ENCODE data around the gene PAX9. TPM values are rescaled to one million over a fixed set of nuclear protein-coding genes. Genes with fewer than 3 reads are reported as not detected.

Gene PAX9
- total and polyA plus RNA-seq, 5 experiments from 2014 or later: not detected

- Mint-ChIP-seq H3K27me3 (peaks cover 37 to 85% (median 54%) of the 10 kb centered on the region in 5 donors), H3K36me3 (peaks cover 0 to 6% (median 5%) of the 10 kb centered on the region in 3 donors), H3K9me3 (peaks cover 0 to 6% (median 0%) of the 10 kb centered on the region in 9 donors), H3K4me3 (peak overlapping the region in 1 of 10 donors; percentile 27), H3K4me1 (peaks cover 4 to 9% (median 6%) of the 10 kb centered on the region in 4 donors), H3K27ac (peak overlapping the region in 1 of 10 donors; percentile 48)
- no peak for ATAC-seq
- no peak for DNase-seq
- POLR2A ChIA-PET: no interaction called here
Observed at GRCh38 chr14:36647824-36648753, 13.6 kb upstream of the PAX9 start.

GRCh38 chr14:36649872-36650650 is 11.6 kb upstream of the PAX9 start:
- H3K9me3 Mint-ChIP-seq: peaks cover 0 to 10% (median 0%) of the 10 kb centered on the region in 9 donors
- POLR2A ChIA-PET: no interaction called here
- DNase-seq: no peak
- peaks cover 40 to 91% (median 70%) of the 10 kb centered on the region in 5 donors for H3K27me3 Mint-ChIP-seq
- H3K36me3 Mint-ChIP-seq: peaks cover 0 to 8% (median 5%) of the 10 kb centered on the region in 3 donors
- no peak overlapping the region for H3K4me3 Mint-ChIP-seq
- no peak overlapping the region for H3K27ac Mint-ChIP-seq
- no peak for ATAC-seq
- peaks cover 5 to 17% (median 6%) of the 10 kb centered on the region in 4 donors for H3K4me1 Mint-ChIP-seq

GRCh38 chr14:36652542-36653201 is 9.0 kb upstream of the PAX9 start:
- Mint-ChIP-seq H3K4me3 (no peak overlapping the region), H3K9me3 (peaks cover 0 to 19% (median 0%) of the 10 kb centered on the region in 9 donors), H3K27me3 (peaks cover 50 to 98% (median 75%) of the 10 kb centered on the region in 5 donors), H3K27ac (peak overlapping the region in 1 of 10 donors; percentile 49), H3K4me1 (peaks cover 7 to 35% (median 25%) of the 10 kb centered on the region in 4 donors), H3K36me3 (peaks cover 3 to 6% (median 5%) of the 10 kb centered on the region in 3 donors)
- no peak for ATAC-seq
- POLR2A ChIA-PET: no interaction called here
- DNase-seq: no peak

GRCh38 chr14:36653413-36653812 is 8.2 kb upstream of the PAX9 start:
- POLR2A ChIA-PET: no interaction called here
- H3K9me3 Mint-ChIP-seq: peaks cover 0 to 17% (median 0%) of the 10 kb centered on the region in 9 donors
- no peak for DNase-seq
- H3K4me1 Mint-ChIP-seq: peaks cover 4 to 30% (median 23%) of the 10 kb centered on the region in 4 donors
- ATAC-seq: no peak
- no peak overlapping the region for H3K4me3 Mint-ChIP-seq
- no peak overlapping the region for H3K27ac Mint-ChIP-seq
- peaks cover 47 to 98% (median 76%) of the 10 kb centered on the region in 5 donors for H3K27me3 Mint-ChIP-seq
- peaks cover 1 to 3% (median 3%) of the 10 kb centered on the region in 3 donors for H3K36me3 Mint-ChIP-seq

- peaks cover 0 to 16% (median under 1%) of the 10 kb centered on the region in 9 donors for H3K9me3 Mint-ChIP-seq
- H3K4me3 Mint-ChIP-seq: peak overlapping the region in 2 of 10 donors; percentile 13 to 52
- DNase-seq (no peak), ATAC-seq (no peak)
- H3K36me3 Mint-ChIP-seq: peaks cover 2 to 3% (median 3%) of the 10 kb centered on the region in 3 donors
- peaks cover 8 to 34% (median 26%) of the 10 kb centered on the region in 4 donors for H3K4me1 Mint-ChIP-seq
- peaks cover 50 to 98% (median 76%) of the 10 kb centered on the region in 5 donors for H3K27me3 Mint-ChIP-seq
- POLR2A ChIA-PET: no interaction called here
- no peak overlapping the region for H3K27ac Mint-ChIP-seq
Observed at GRCh38 chr14:36653962-36654793, 7.5 kb upstream of the PAX9 start.

GRCh38 chr14:36654794-36655381 is 6.8 kb upstream of the PAX9 start:
- H3K4me3 Mint-ChIP-seq: peak overlapping the region in 4 of 10 donors; percentile 13 to 52 (median 35)
- H3K36me3 Mint-ChIP-seq: peaks cover 2 to 4% (median 3%) of the 10 kb centered on the region in 3 donors
- H3K27ac Mint-ChIP-seq: no peak overlapping the region
- DNase-seq (no peak), ATAC-seq (no peak)
- H3K27me3 Mint-ChIP-seq: peaks cover 51 to 100% (median 80%) of the 10 kb centered on the region in 5 donors
- POLR2A ChIA-PET: no interaction called here
- H3K9me3 Mint-ChIP-seq: peaks cover 0 to 17% (median 2%) of the 10 kb centered on the region in 9 donors
- peaks cover 9 to 34% (median 30%) of the 10 kb centered on the region in 4 donors for H3K4me1 Mint-ChIP-seq

DNA sequence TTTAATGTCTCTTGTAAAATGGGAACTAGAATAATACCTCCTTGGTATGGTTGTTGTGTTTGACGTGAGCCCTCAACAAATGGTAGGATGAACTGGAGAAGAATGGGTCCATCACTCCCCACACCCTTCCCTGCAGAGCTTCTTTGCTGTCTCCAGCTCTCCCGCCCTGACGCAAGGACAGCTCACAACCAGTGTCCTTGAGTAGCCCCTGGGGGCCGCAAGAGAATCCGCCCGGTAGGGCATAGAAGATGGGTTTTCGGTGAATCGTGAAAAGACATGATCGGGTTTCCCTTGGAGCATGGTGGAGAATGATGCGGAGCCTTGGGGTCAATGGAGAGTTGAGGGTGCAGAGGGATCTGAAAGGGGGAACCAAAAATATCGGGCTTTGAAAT is 6.1 kb upstream of the PAX9 start:
- no peak for ATAC-seq
- Mint-ChIP-seq H3K36me3 (peaks cover 2 to 4% (median 3%) of the 10 kb centered on the region in 3 donors), H3K4me3 (peak overlapping the region in 8 of 10 donors; percentile 11 to 75 (median 58)), H3K27ac (no peak overlapping the region), H3K27me3 (peaks cover 51 to 100% (median 81%) of the 10 kb centered on the region in 5 donors), H3K4me1 (peaks cover 9 to 36% (median 32%) of the 10 kb centered on the region in 4 donors), H3K9me3 (peaks cover 0 to 20% (median 2%) of the 10 kb centered on the region in 9 donors)
- POLR2A ChIA-PET: no interaction called here
- no peak for DNase-seq

GRCh38 chr14:36655963-36656686 is 5.5 kb upstream of the PAX9 start:
- peak in 1 of 10 donors; percentile 53 for DNase-seq
- Mint-ChIP-seq H3K27me3 (peaks cover 52 to 100% (median 80%) of the 10 kb centered on the region in 5 donors), H3K4me1 (peaks cover 9 to 42% (median 34%) of the 10 kb centered on the region in 4 donors), H3K36me3 (peaks cover 2 to 5% (median 4%) of the 10 kb centered on the region in 3 donors), H3K27ac (peak overlapping the region in 1 of 10 donors; percentile 9), H3K4me3 (peak overlapping the region; percentile 33 to 75 (median 60)), H3K9me3 (peaks cover 0 to 20% (median 2%) of the 10 kb centered on the region in 9 donors)
- no peak for ATAC-seq
- POLR2A ChIA-PET: no interaction called here

DNA sequence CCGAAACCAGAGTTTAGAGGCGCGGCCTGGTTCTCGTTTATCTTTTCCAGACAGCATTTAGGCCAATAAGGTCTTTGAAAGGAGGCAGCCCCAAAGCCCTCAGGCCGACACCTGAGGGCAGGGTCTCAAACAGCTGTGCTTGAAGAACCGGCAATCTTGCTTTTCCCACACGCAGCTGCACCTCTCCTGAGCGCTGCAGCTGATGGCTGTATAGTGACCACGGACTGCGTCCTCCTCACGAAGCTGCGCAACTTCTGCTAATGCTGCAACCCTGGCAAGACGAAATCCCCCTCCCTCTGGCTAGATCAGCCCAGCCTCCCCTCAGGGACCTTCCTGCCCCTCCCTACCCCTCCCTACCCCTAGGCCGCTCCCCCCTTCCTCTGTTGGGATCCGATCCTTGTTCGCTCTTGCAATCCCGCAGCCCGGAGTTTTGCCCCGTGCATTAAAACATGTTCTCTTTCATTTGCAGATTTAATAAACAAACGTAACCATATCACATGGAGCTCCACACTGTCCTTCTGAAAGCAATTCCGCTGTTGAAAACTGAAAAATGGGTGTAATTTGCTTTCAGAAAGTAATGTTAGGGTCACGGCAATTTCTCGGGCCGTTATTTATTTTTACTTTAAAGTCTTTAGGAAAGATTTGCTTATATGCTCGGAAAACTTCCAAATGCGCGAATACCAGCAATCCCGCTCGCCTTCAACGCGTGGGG is 4.8 kb upstream of the PAX9 start:
- peaks cover 52 to 100% (median 80%) of the 10 kb centered on the region in 5 donors for H3K27me3 Mint-ChIP-seq
- H3K4me3 Mint-ChIP-seq: peak overlapping the region in 9 of 10 donors; percentile 47 to 75 (median 63)
- POLR2A ChIA-PET: no interaction called here
- peaks cover 2 to 8% (median 4%) of the 10 kb centered on the region in 3 donors for H3K36me3 Mint-ChIP-seq
- H3K27ac Mint-ChIP-seq: no peak overlapping the region
- ATAC-seq (no peak), DNase-seq (no peak)
- peaks cover 12 to 49% (median 41%) of the 10 kb centered on the region in 4 donors for H3K4me1 Mint-ChIP-seq
- peaks cover 0 to 22% (median 3%) of the 10 kb centered on the region in 9 donors for H3K9me3 Mint-ChIP-seq
